AG10803 (cell line): Measurements from ENCODE around the gene INKA1.
A peak's percentile ranks its signal among the peaks of the same experiment; 100 is the strongest.
"Not testable (repeated sequence)": the region's sequence is repeated elsewhere in the genome, so short reads cannot be mapped to it uniquely, and the experiment has no call there.

Experiments
- DNase-seq: peaks from one replicate; pipeline ENCODE4 v3.0.0; 2010; ENCODE audit warnings: low read depth
- H3K4me3 ChIP-seq: 2 replicates; pipeline ENCODE4 v1.5.1; 2011; ENCODE audit warnings: mild to moderate bottlenecking, low read length, control low read depth
- CTCF ChIP-seq: conservative IDR thresholded peaks from 2 replicates; pipeline ENCODE4 v1.5.1; 2011; ENCODE audit warnings: mild to moderate bottlenecking, low read length, control low read depth, inconsistent platforms

Gene INKA1

DNA sequence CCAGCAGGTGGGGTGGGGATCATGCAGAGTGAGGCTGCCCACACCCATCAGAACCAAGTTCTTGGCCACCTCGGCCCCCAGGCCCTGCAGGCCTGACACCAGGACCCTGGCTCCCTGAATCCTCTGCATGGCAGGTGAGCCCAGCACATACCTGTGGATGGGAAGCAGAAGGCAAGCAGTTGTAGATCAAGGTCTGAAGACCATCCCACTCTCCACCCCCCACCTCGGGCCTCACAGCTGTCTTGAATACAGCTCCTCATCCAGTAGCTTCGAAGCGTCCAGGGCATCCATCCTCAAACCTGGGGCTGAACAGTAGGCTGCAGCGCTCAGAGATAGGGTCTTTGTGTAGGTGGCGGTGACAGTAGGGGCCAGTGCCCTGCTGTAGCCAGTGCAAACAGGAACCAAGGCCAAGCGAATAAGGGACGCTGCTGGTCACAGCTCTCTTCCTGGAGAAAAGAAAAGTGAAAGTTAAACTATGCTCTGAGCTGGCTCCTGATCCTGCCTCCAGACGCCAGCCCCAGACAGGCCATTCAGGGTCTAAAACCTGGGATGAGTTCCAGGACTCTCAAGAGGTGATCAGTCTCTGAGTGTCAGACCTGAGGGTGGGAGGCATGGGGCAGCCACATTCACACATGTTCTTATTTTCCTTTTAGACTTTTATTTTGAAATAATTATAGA lies 10.6 kb downstream of the INKA1 start, which contains the start of gene UBA7:
TSS of gene UBA7 (minus strand) at position 457 of the 678 bp plus-strand sequence. CDS start at position 291, 166 bp downstream.
- H3K4me3 ChIP-seq: peak within 1 kb of the TSS; percentile 75
- no peak for TF ChIP-seq CTCF
- peak; percentile 79 for DNase-seq

DNA sequence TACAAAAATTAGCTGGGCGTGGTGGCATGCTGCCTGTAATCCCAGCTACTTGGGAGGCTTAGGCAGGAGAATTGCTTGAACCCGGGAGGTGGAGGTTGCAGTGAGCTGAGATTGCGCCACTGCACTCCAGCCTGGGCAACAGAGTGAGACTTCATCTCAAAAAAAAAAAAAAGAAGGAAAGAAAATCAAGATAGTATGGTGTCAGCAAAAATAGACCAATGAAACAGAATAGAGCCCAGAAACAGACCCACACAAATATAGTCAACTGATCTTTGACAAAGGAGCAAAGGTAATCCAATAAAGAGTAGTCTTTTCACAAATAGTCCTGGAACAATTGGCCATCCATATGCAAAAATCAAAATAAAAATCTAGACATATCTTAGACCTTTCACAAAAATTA lies 20.1 kb downstream of the INKA1 start:
- not testable (repeated sequence) for H3K4me3 ChIP-seq, DNase-seq

- TF ChIP-seq CTCF: no peak
- no peak overlapping the region for H3K4me3 ChIP-seq
- no peak for DNase-seq
Measured at GRCh38 chr3:49826016-49826415, 23.0 kb downstream of the INKA1 start.

DNA sequence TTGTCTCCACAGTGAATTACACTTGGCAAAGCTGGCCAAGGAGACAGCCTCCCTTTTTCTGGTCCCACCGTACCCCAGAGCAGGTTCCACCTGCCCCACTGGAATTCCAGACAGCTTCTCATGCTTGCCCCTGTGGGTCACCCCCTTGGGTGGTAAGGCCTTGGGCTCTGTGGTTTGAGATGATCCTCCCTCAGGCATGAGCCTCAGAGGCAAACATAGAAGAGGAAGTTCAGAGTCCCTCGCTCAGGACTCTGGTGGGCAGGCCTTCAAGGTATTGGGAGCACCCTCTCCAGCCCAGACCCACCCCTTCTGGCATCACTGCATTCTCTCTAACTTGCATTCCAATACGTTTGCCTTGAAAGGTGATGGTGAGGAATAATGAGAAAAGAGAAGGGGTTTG lies 28.3 kb downstream of the INKA1 start:
- no peak overlapping the region for H3K4me3 ChIP-seq
- no peak for DNase-seq
- TF ChIP-seq CTCF: no peak

- TF ChIP-seq CTCF: peak; percentile 96
- H3K4me3 ChIP-seq: no peak overlapping the region
- peak; percentile 79 for DNase-seq
Measured at GRCh38 chr3:49839193-49839809, 36.2 kb downstream of the INKA1 start.

- DNase-seq: peak; percentile 35
- H3K4me3 ChIP-seq: no peak overlapping the region
- no peak for TF ChIP-seq CTCF
Measured at GRCh38 chr3:49840388-49840787, 37.3 kb downstream of the INKA1 start.

DNA sequence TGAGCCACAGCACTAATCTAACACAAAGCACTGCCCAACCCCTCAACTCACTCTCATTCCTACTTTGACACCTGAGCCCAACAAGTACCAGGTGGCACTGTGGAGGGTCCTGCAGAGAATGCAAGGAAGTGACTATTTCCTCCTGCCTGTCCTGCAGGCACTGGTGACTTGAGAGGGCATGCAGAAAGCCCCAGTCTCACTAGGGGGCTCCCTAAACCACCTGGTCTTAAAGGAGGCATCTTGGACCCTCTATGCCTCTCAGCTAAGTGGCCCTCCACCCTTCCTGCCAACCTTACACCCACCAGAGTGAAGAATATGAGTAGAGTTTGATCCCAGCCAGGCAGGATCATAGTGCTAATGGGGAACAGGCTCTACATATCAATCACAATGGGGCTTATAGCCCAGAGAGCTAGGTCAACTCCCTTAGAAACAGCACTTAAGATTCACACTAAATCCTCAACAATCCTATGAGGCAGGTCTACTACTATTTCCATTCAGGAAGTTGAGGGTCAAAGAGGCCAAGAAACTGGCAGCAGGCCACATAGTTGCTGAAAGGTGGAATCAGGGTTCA lies 38.1 kb downstream of the INKA1 start:
- peak; percentile 39 for TF ChIP-seq CTCF
- no peak for DNase-seq
- H3K4me3 ChIP-seq: no peak overlapping the region
